RWPE2 (cell line): Measurements from ENCODE around the gene KRT78.

ENCODE experiments used
- ATAC-seq: fragments of 200-7000 bp; cut with Tn5 transposase; 3 replicates; pipeline ENCODE4 v1.9.1; 2021; ENCODE audit warnings: low read depth
- DNase-seq: peaks from one replicate; pipeline ENCODE4 v3.0.0-alpha.2; 2020; ENCODE audit warnings: low spot score
- H3K27ac ChIP-seq: fragments of 450-650 bp; 2 replicates; pipeline ENCODE4 v1.5.1; 2017; ENCODE audit warnings: mild to moderate bottlenecking; ENCODE audit not compliant: poor library complexity, severe bottlenecking
- H3K27me3 ChIP-seq: fragments of 250-450 bp; sonication (Bioruptor Pico); 2 replicates; pipeline ENCODE4 v1.5.1; 2021; ENCODE audit warnings: mild to moderate bottlenecking, moderate library complexity; ENCODE audit not compliant: insufficient read depth, poor library complexity, severe bottlenecking
- H3K36me3 ChIP-seq: fragments of 250-450 bp; sonication (Bioruptor Pico); 2 replicates; pipeline ENCODE4 v1.5.1; 2020; ENCODE audit warnings: low read depth, mild to moderate bottlenecking, moderate library complexity
- H3K4me1 ChIP-seq: fragments of 250-450 bp; sonication (Bioruptor Pico); 2 replicates; pipeline ENCODE4 v1.5.1; 2021; ENCODE audit warnings: mild to moderate bottlenecking, moderate library complexity; ENCODE audit not compliant: insufficient read depth, poor library complexity, severe bottlenecking
- H3K4me3 ChIP-seq: fragments of 250-450 bp; sonication (Bioruptor Pico); 2 replicates; pipeline ENCODE4 v1.5.1; 2021; ENCODE audit warnings: mild to moderate bottlenecking, moderate library complexity; ENCODE audit not compliant: severe bottlenecking
- H3K9me3 ChIP-seq: fragments of 250-450 bp; sonication (Bioruptor Pico); 2 replicates; pipeline ENCODE4 v1.5.1; 2021; ENCODE audit warnings: mild to moderate bottlenecking, moderate library complexity; ENCODE audit not compliant: severe bottlenecking
- CTCF ChIP-seq: fragments of 450-650 bp; IDR thresholded peaks from one replicate; pipeline ENCODE4 v1.5.1; 2017; ENCODE audit warnings: mild to moderate bottlenecking, moderate library complexity; ENCODE audit not compliant: poor library complexity, severe bottlenecking

Gene KRT78

GRCh38 chr12:52819731-52820510, 28.9 kb downstream of the KRT78 start:
- Histone ChIP-seq H3K4me3 (no peak overlapping the region), H3K36me3 (no peaks in the 10 kb centered on the region), H3K27ac (no peak overlapping the region), H3K27me3 (no peaks in the 10 kb centered on the region), H3K9me3 (no peaks in the 10 kb centered on the region), H3K4me1 (no peaks in the 10 kb centered on the region)
- TF ChIP-seq CTCF, result no peak
- no peak for ATAC-seq
- no peak for DNase-seq

GRCh38 chr12:52818887-52819420, 29.8 kb downstream of the KRT78 start:
- Histone ChIP-seq H3K9me3 (no peaks in the 10 kb centered on the region), H3K4me1 (no peaks in the 10 kb centered on the region), H3K36me3 (no peaks in the 10 kb centered on the region), H3K4me3 (no peak overlapping the region), H3K27ac (no peak overlapping the region), H3K27me3 (no peaks in the 10 kb centered on the region)
- ATAC-seq (no peak), DNase-seq (no peak)
- no peak for TF ChIP-seq CTCF

- DNase-seq, result no peak
- no peak overlapping the region for H3K4me3 ChIP-seq
- no peak for ATAC-seq
- no peaks in the 10 kb centered on the region for H3K4me1 ChIP-seq
- no peak for TF ChIP-seq CTCF
- H3K27ac ChIP-seq, result no peak overlapping the region
- no peaks in the 10 kb centered on the region for H3K36me3 ChIP-seq
- H3K27me3 ChIP-seq, result no peaks in the 10 kb centered on the region
- no peaks in the 10 kb centered on the region for H3K9me3 ChIP-seq
Measured at GRCh38 chr12:52818388-52818787, 30.4 kb downstream of the KRT78 start.

- Histone ChIP-seq H3K27ac (no peak overlapping the region), H3K4me1 (no peaks in the 10 kb centered on the region), H3K9me3 (no peaks in the 10 kb centered on the region), H3K4me3 (no peak overlapping the region), H3K36me3 (no peaks in the 10 kb centered on the region), H3K27me3 (no peaks in the 10 kb centered on the region)
- no peak for TF ChIP-seq CTCF
- no peak for DNase-seq
- no peak for ATAC-seq
Measured at GRCh38 chr12:52817699-52818238, 31.0 kb downstream of the KRT78 start.
